K562 (cell line): ENCODE results near the gene IFNGR1.

ENCODE experiments used
- CHCHD3 ChIP-seq: fragments of 250-450 bp; sonication (Bioruptor Pico); IDR thresholded peaks from 2 replicates; pipeline ENCODE4 v2.1.2; 2022; ENCODE audit warnings: mild to moderate bottlenecking
- MAZ ChIP-seq, 2 experiments: fragments of 450-650 bp in 1 of 2; sonication (generic) in 1 of 2; formaldehyde crosslinking; IDR thresholded peaks in 1 of 2; conservative IDR thresholded peaks in 1 of 2; 2 replicates each; pipeline versions ENCODE4 v1.4.0 to v1.5.0; 2020; ENCODE audit warnings: mild to moderate bottlenecking in 1 of 2, missing genetic modification reagents in 1 of 2
- MYBL2 ChIP-seq, 2 experiments: fragments of 450-650 bp in 1 of 2; sonication (generic) in 1 of 2; formaldehyde crosslinking in 1 of 2; IDR thresholded peaks; 2 replicates each; pipeline versions ENCODE4 v1.6.1 to v1.8.1; 2017 to 2022; ENCODE audit warnings: borderline replicate concordance in 1 of 2, inconsistent platforms in 1 of 2, low read depth in 1 of 2, mild to moderate bottlenecking in 1 of 2, missing genetic modification reagents in 1 of 2, moderate library complexity in 1 of 2
- NCOR1 ChIP-seq: fragments of 450-650 bp; IDR thresholded peaks from 2 replicates; pipeline ENCODE4 v1.6.1; 2016; ENCODE audit warnings: mild to moderate bottlenecking, moderate library complexity
- NFYB ChIP-seq: IDR thresholded peaks from 2 replicates; pipeline ENCODE4 v1.6.1; 2011; ENCODE audit warnings: mild to moderate bottlenecking, moderate library complexity; ENCODE audit not compliant: insufficient read length; ENCODE audit errors: extremely low read depth
- RAD21 ChIP-seq, 2 experiments: fragments of 250-450 bp in 1 of 2; fragments of 450-650 bp in 1 of 2; sonication (Bioruptor Pico) in 1 of 2; formaldehyde crosslinking in 1 of 2; IDR thresholded peaks in 1 of 2; conservative IDR thresholded peaks in 1 of 2; 2 replicates each; pipeline versions ENCODE4 v1.4.0 to v1.8.0; 2020 to 2022; ENCODE audit warnings: mild to moderate bottlenecking in 2 of 2, moderate library complexity in 1 of 2
- SIN3B ChIP-seq: fragments of 450-650 bp; IDR thresholded peaks from 2 replicates; pipeline ENCODE4 v1.6.1; 2017; ENCODE audit warnings: low read depth, mild to moderate bottlenecking, moderate library complexity
- TAF1 ChIP-seq: IDR thresholded peaks from 2 replicates; pipeline ENCODE4 v1.6.1; 2011; ENCODE audit warnings: mild to moderate bottlenecking, low read length, moderate library complexity; ENCODE audit not compliant: insufficient read depth, control insufficient read depth, severe bottlenecking; ENCODE audit errors: extremely low read depth
- VEZF1 ChIP-seq: fragments of 200-800 bp; sonication (Bioruptor generic); IDR thresholded peaks from 2 replicates; pipeline ENCODE4 v1.6.1; 2017; ENCODE audit warnings: missing genetic modification characterization, missing compliant biosample characterization
- ZKSCAN3 ChIP-seq: fragments of 250-450 bp; sonication (Bioruptor Pico); IDR thresholded peaks from 2 replicates; pipeline ENCODE4 v1.4.0; 2020
- TF ChIP-seq, protein P1 (sequence below): fragments of 450-650 bp; IDR thresholded peaks from 2 replicates; pipeline ENCODE4 v1.6.1; 2014; ENCODE audit warnings: low read depth, mild to moderate bottlenecking, moderate library complexity, borderline replicate concordance
- TF ChIP-seq, protein P2 (sequence below), 3 experiments: IDR thresholded peaks in 2 of 3; conservative IDR thresholded peaks in 1 of 3; 2 replicates each; pipeline ENCODE4 v1.5.1; 2011 to 2012; ENCODE audit warnings: low read length in 3 of 3, mild to moderate bottlenecking in 3 of 3, control low read depth in 2 of 3, improper control_type of control experiment in 1 of 3, inconsistent platforms in 1 of 3, low read depth in 1 of 3, mixed read lengths in 1 of 3, moderate library complexity in 1 of 3; ENCODE audit not compliant: insufficient read depth in 2 of 3

DNA sequence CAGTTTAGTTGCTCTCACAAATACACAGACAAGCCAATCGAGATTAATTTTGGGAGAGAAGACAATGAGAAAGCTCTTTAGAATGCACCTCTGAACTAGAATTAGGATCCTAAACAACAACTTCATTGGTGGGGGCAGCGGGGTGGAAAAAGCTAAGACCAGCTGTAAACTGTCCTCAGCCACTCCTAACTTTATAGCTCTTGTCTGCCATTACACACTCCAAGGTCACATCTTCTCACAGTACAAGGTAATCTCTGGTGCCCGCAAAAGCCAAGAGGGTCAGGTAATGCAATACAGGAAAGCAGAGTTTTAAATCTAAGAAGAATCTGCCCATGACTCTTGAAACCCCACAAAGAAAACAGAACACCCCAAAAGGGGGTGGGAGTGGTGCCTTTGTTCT lies 27.9 kb downstream of the IFNGR1 start:
- no peak for TF ChIP-seq TAF1
- no peak for TF ChIP-seq SIN3B
- no peak for TF ChIP-seq ZKSCAN3
- TF ChIP-seq VEZF1 = no peak
- TF ChIP-seq MYBL2 (IDR thresholded peaks at IDR 0.05; ENCODE audit: low read depth) = no peak
- TF ChIP-seq MYBL2 (CRISPR knock-in tag; IDR thresholded peaks at IDR 0.05; ENCODE audit: borderline replicate concordance) = no peak
- TF ChIP-seq CHCHD3 (CRISPR knock-in tag) = no peak
- TF ChIP-seq, protein P1, sequence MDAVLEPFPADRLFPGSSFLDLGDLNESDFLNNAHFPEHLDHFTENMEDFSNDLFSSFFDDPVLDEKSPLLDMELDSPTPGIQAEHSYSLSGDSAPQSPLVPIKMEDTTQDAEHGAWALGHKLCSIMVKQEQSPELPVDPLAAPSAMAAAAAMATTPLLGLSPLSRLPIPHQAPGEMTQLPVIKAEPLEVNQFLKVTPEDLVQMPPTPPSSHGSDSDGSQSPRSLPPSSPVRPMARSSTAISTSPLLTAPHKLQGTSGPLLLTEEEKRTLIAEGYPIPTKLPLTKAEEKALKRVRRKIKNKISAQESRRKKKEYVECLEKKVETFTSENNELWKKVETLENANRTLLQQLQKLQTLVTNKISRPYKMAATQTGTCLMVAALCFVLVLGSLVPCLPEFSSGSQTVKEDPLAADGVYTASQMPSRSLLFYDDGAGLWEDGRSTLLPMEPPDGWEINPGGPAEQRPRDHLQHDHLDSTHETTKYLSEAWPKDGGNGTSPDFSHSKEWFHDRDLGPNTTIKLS = no peak
- TF ChIP-seq NFYB = no peak
- TF ChIP-seq, protein P2, sequence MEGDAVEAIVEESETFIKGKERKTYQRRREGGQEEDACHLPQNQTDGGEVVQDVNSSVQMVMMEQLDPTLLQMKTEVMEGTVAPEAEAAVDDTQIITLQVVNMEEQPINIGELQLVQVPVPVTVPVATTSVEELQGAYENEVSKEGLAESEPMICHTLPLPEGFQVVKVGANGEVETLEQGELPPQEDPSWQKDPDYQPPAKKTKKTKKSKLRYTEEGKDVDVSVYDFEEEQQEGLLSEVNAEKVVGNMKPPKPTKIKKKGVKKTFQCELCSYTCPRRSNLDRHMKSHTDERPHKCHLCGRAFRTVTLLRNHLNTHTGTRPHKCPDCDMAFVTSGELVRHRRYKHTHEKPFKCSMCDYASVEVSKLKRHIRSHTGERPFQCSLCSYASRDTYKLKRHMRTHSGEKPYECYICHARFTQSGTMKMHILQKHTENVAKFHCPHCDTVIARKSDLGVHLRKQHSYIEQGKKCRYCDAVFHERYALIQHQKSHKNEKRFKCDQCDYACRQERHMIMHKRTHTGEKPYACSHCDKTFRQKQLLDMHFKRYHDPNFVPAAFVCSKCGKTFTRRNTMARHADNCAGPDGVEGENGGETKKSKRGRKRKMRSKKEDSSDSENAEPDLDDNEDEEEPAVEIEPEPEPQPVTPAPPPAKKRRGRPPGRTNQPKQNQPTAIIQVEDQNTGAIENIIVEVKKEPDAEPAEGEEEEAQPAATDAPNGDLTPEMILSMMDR (IDR thresholded peaks at IDR 0.05 in 2 of 3, conservative IDR thresholded peaks at IDR 0.05 in 1 of 3; ENCODE audit: insufficient read depth in 2 of 3, low read depth in 1 of 3, low read length in 3 of 3) = no peak
- no peak for TF ChIP-seq NCOR1
- no peak for TF ChIP-seq RAD21 (CRISPR knock-in tag; conservative IDR thresholded peaks at IDR 0.05 in 1 of 2, IDR thresholded peaks at IDR 0.05 in 1 of 2)
- no peak for TF ChIP-seq MAZ (CRISPR knock-in tag; conservative IDR thresholded peaks at IDR 0.05 in 1 of 2, IDR thresholded peaks at IDR 0.05 in 1 of 2)
